ENCODE results near the gene STAB1. TPM values are rescaled to one million over a fixed set of nuclear protein-coding genes. Genes with fewer than 3 reads are reported as not detected.

STAB1 gene
- total and polyA plus RNA-seq, 2 of the 8 experiments (the other 6 are each of a cell fraction or from before 2014, with no cell fraction given) = 1.0 to 1.9 TPM

DNA sequence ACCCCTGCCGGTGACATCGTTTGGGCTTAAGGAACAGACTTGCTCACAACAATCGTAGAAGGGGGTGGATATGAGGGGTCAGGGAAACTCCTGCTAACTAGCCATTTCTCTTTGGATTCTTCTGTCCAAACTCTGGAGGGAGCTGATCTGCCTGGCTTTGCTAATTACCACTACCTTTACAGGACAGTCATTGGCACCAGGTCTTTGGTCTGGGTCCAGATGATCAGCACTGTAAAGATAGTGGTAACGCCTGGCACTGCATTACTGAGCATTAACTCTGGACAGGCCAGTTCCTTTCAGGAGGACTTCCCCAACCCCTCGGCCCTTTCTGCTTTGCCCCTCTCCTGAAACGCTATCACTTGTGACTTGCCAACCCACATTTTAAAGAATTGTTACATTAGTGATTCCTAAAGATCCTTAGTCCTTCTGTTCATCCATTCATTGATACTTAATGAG, 42.1 kb downstream of the STAB1 start:
- H3K14ac ChIP-seq (ENCODE audit: insufficient read length) = no peak overlapping the region
- peak overlapping the region in 3 of 4 experiments; percentile 75 to 85 (median 81); a peak in 6 of 7 replicates for H3K9ac ChIP-seq (replicated peaks in 1 of 4; ENCODE audit: extremely low read depth in 1 of 4, low read depth in 3 of 4, low read length in 3 of 4)
- H4K8ac ChIP-seq (ENCODE audit: extremely low read depth, insufficient read depth, low read length) = no peak overlapping the region
- 0 out of 2 replicates have a peak overlapping the region, but pooled peaks have one; percentile 49 for H2AK5ac ChIP-seq (ENCODE audit: low read depth, low read length)
- whole genome bisulfite sequencing, 2 experiments (ENCODE audit: extremely low coverage in 1 of 2, insufficient coverage in 1 of 2, insufficient read length in 1 of 2, insufficient replicate concordance in 2 of 2, low coverage in 1 of 2, low lambda C conversion rate in 2 of 2, missing lambda C conversion rate in 1 of 2) = 32% methylated on average over 6 of the region's 6 CpGs; no CpG with 5 or more reads in 1 of the 2 experiments
- H4K91ac ChIP-seq (replicated peaks; ENCODE audit: insufficient read length, low read length) = peak overlapping the region; percentile 95
- H4K20me1 ChIP-seq (replicated peaks in 1 of 2; ENCODE audit: control insufficient read depth in 1 of 2, insufficient read depth in 2 of 2, low read length in 2 of 2) = peaks cover 6 to 18% of the 10 kb centered on the region in 2 experiments
- DNase-seq (ENCODE audit: low read depth in 1 of 2, low spot score in 2 of 2) (no peak), FAIRE-seq (peak; percentile 48)
- no peaks in the 10 kb centered on the region for H3K27me3 ChIP-seq (replicated peaks in 1 of 4; ENCODE audit: control insufficient read depth in 3 of 4, extremely low read depth in 1 of 4, insufficient read depth in 3 of 4, low read length in 3 of 4)
- no peaks in the 10 kb centered on the region for H3K9me3 ChIP-seq (ENCODE audit: insufficient read depth in 2 of 2, low read depth in 1 of 2, low read length in 1 of 2)
- POLR2A ChIA-PET (ENCODE audit: partially characterized antibody) = interaction anchor here (1.7 kb wide), 1 partner anchor 22 kb away, joined by 5 read pairs; no protein-coding TSS in a partner anchor
- no peak overlapping the region for H2BK12ac ChIP-seq (ENCODE audit: low read depth, low read length)
- H3K27ac ChIP-seq (ENCODE audit: low read depth, low read length) = peak overlapping the region; percentile 77
- no peak overlapping the region for H2BK20ac ChIP-seq (ENCODE audit: low read length)
- peak overlapping the region; percentile 50 for H2BK5ac ChIP-seq (ENCODE audit: low read depth, low read length)
- H2AFZ ChIP-seq (ENCODE audit: low read length) = no peak overlapping the region
- H3K56ac ChIP-seq (replicated peaks; ENCODE audit: insufficient read length, low read depth, low read length) = no peak overlapping the region
- TF ChIP-seq TAF7 (optimal IDR thresholded peaks at IDR 0.05; ENCODE audit: borderline replicate concordance, low read depth, low read length) (no peak), BRCA1 (IDR thresholded peaks at IDR 0.05; ENCODE audit: low read depth, low read length) (no peak), ZNF274 (IDR thresholded peaks at IDR 0.05; ENCODE audit: borderline replicate concordance, extremely low read depth, low read length) (no peak), CEBPB (IDR thresholded peaks at IDR 0.05; ENCODE audit: low read depth, low read length) (no peak), GTF2F1 (IDR thresholded peaks at IDR 0.05; ENCODE audit: borderline replicate concordance, low read depth, low read length) (no peak), SIX5 (IDR thresholded peaks at IDR 0.05; ENCODE audit: low read depth, low read length) (no peak), TAF1 (IDR thresholded peaks at IDR 0.05; ENCODE audit: low read depth, low read length) (no peak), CBX5 (IDR thresholded peaks at IDR 0.05; ENCODE audit: low read depth, low read length) (no peak), SRF (IDR thresholded peaks at IDR 0.05; ENCODE audit: low read depth, low read length) (no peak)
- H3K4me2 ChIP-seq (ENCODE audit: insufficient read depth in 1 of 2, low read depth in 2 of 2, low read length in 2 of 2) = peak overlapping the region; percentile 89 to 90
- 0 out of 2 replicates have a peak overlapping the region, but pooled peaks have one; percentile 33 for H3K18ac ChIP-seq (ENCODE audit: extremely low read depth, low read length)
- H3K79me1 ChIP-seq (ENCODE audit: low read depth, low read length) = peaks cover 16% of the 10 kb centered on the region
- H3K23ac ChIP-seq (ENCODE audit: insufficient read length) = no peak overlapping the region
- peak overlapping the region; percentile 81 to 91 (median 88) for H3K4me3 ChIP-seq (ENCODE audit: extremely low read depth in 1 of 4, insufficient read depth in 2 of 4, low read depth in 3 of 4, low read length in 4 of 4)
- no peak overlapping the region for H2BK15ac ChIP-seq (ENCODE audit: low read length)
- no peak overlapping the region for H3K4ac ChIP-seq (replicated peaks; ENCODE audit: insufficient read length, low read depth, low read length)
- CTCF ChIA-PET (ENCODE audit: partially characterized antibody) = no interaction called here
- H3K79me2 ChIP-seq (ENCODE audit: control insufficient read depth in 1 of 2, insufficient read depth in 2 of 2, low read length in 2 of 2) = peaks cover 12 to 38% of the 10 kb centered on the region in 2 experiments
- H3K36me3 ChIP-seq (ENCODE audit: control insufficient read depth in 2 of 4, insufficient read depth in 4 of 4, low read length in 3 of 4) = peaks cover 0 to 10% (median under 1%) of the 10 kb centered on the region in 4 experiments; a peak in 1 of 8 replicates
- peaks cover 7 to 30% (median 17%) of the 10 kb centered on the region in 4 experiments for H3K4me1 ChIP-seq (replicated peaks in 1 of 4; ENCODE audit: control insufficient read depth in 3 of 4, insufficient read depth in 4 of 4, low read length in 3 of 4)
- no peak overlapping the region for H2BK120ac ChIP-seq (replicated peaks; ENCODE audit: low read depth, low read length)
- H4K5ac ChIP-seq (ENCODE audit: insufficient read length, low read depth, low read length) = peak overlapping the region; percentile 57
- peaks cover 26% of the 10 kb centered on the region for H3K23me2 ChIP-seq (ENCODE audit: low read depth, low read length)
